Small intestine (tissue), 7 donors: ENCODE data around the gene EHMT1. TPM values are rescaled to one million over a fixed set of nuclear protein-coding genes. Genes with fewer than 3 reads are reported as not detected.

Experiments used
- DNase-seq, 2 donors: peaks; one replicate each; pipeline versions ENCODE4 v3.0.0 to v3.0.0-alpha.2; 2013
- FAIRE-seq: peaks from 2 replicates; lab custom pipeline; 2012; peaks lifted over from hg19 to GRCh38; lab: Jason Lieb, UNC
- H3K27ac ChIP-seq, 3 donors: one replicate each; pipeline ENCODE4 v1.5.1; 2013; ENCODE audit warnings: low read length in 2 of 3, mild to moderate bottlenecking in 2 of 3, control low read depth in 1 of 3, inconsistent platforms in 1 of 3, low read depth in 1 of 3, moderate library complexity in 1 of 3
- H3K27me3 ChIP-seq, 3 donors: one replicate each; pipeline ENCODE4 v1.6.1; 2013; ENCODE audit warnings: low read length in 3 of 3, inconsistent platforms in 1 of 3; ENCODE audit not compliant: control insufficient read depth in 3 of 3, insufficient read depth in 3 of 3
- H3K36me3 ChIP-seq, 3 donors: one replicate each; pipeline ENCODE4 v1.6.1; 2013; ENCODE audit warnings: low read length in 3 of 3, inconsistent platforms in 1 of 3, low read depth in 1 of 3, mild to moderate bottlenecking in 1 of 3, moderate library complexity in 1 of 3; ENCODE audit not compliant: control insufficient read depth in 3 of 3, insufficient read depth in 2 of 3
- H3K4me1 ChIP-seq, 3 donors: one replicate each; pipeline ENCODE4 v1.6.1; 2013; ENCODE audit warnings: low read length in 2 of 3, inconsistent platforms in 1 of 3, low read depth in 1 of 3, mild to moderate bottlenecking in 1 of 3, moderate library complexity in 1 of 3; ENCODE audit not compliant: control insufficient read depth in 3 of 3, insufficient read depth in 2 of 3
- H3K4me3 ChIP-seq, 3 donors: one replicate each; pipeline ENCODE4 v1.5.1; 2013; ENCODE audit warnings: low read length in 3 of 3, control low read depth in 1 of 3, inconsistent platforms in 1 of 3, low read depth in 1 of 3, mild to moderate bottlenecking in 1 of 3, moderate library complexity in 1 of 3
- H3K9me3 ChIP-seq, 2 donors: one replicate each; pipeline ENCODE4 v1.6.1; 2013; ENCODE audit warnings: low read depth in 1 of 2, low read length in 1 of 2; ENCODE audit not compliant: control insufficient read depth in 2 of 2, insufficient read depth in 1 of 2
- WGBS, 3 donors: extraction: QIAGEN DNeasy Blood & Tissue Kit; methylation state at CpG; one replicate each; pipeline ENCODE4 v1.1.7; 2013; 5-methylcytosine and 5-hydroxymethylcytosine counted together
- polyA plus RNA-seq, 4 donors: library from polyadenylated mRNA; stranded (reverse) in 3 of 4; unstranded in 1 of 4; fragments of 200-250 nt in 3 of 4; fragments of 120-200 nt in 1 of 4; gene quantifications; one replicate each; pipeline versions ENCODE4 v1.2.1 to v1.2.3, GENCODE V29; 2013
- donor health status: healthy with polysubstance abuse.
- donor health status: control.
- donor health status: control.
- donor health status: Bipolar disorder and iron deficiency.
- donor health status: healthy.

Gene EHMT1
- polyA plus RNA-seq, 4 donors: 35.2 to 53.9 (median 39.1) TPM

DNA sequence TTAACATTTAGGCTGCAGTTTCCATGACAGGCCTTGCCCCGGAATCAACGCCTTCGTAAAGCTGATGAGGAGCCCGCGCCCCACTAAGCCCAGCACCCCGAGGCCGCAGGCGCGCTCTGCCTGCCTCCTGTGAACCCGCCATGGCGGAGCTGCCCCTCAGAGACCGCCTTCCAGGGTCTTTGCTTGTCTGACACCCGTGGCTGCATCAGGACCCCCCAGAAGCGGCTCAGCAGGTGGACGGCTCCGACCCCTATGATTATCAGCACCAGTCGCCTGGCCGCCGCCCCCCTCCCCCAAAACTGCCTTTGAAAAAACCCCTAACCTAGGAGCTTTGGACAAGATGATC, 39.6 kb upstream of the EHMT1 start:
- H3K4me1 ChIP-seq: peaks cover 2 to 11% (median 3%) of the 10 kb centered on the region in 3 donors
- peak overlapping the region in 2 of 3 donors; percentile 17 to 60 for H3K27ac ChIP-seq
- 37 to 47% (median 43%) methylated on average over 19 of the region's 19 CpGs for WGBS, 3 donors
- no peak for FAIRE-seq
- no peaks in the 10 kb centered on the region for H3K9me3 ChIP-seq
- no peaks in the 10 kb centered on the region for H3K27me3 ChIP-seq
- DNase-seq: no peak
- H3K4me3 ChIP-seq: peak overlapping the region in 2 of 3 donors; percentile 49 to 85
- H3K36me3 ChIP-seq: peaks cover 0 to 65% (median 3%) of the 10 kb centered on the region in 3 donors

DNA sequence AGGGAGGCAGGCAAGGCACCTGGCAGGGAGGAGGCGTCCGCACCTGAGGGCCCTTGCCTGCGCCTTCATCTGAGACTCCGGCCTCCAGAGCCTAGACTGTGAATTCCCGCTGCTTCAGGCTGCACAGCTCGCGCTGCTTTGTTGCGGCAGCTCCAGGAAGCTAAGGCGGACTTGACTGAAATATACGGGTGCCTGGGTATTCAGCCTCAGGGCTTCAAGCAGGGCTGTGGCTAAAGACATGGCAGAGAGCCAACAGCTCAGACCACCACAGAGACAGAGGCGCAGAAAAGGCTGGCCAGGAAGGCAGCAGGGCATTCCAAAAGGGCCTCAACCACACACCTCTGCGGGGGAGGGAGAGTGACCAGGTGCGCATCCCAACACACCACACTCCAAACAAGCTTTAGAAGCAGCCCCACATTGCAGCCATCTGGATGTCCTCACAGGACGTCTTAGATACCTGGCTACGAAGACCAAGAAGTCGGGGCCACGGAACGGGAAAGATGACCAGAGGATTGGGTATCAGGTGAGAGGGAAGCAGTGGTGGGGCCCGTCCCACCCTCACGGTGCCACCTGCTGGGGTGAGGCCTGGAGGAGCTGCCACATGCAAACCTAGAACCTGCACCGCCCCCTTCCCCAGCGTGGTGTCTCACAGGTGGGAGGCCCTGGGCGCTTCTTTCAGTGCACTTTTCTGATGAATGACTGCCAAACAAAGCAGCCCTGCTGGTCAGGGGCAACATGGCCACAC, 38.4 kb upstream of the EHMT1 start:
- no peak for DNase-seq
- peaks cover under 1 to 63% (median 3%) of the 10 kb centered on the region in 3 donors for H3K36me3 ChIP-seq
- H3K27ac ChIP-seq: no peak overlapping the region
- no peak overlapping the region for H3K4me3 ChIP-seq
- no peaks in the 10 kb centered on the region for H3K27me3 ChIP-seq
- 87 to 91% (median 90%) methylated on average over 22 to 23 of the region's 23 CpGs for WGBS, 3 donors
- no peak for FAIRE-seq
- peaks cover 2 to 11% (median 3%) of the 10 kb centered on the region in 3 donors for H3K4me1 ChIP-seq
- H3K9me3 ChIP-seq: no peaks in the 10 kb centered on the region

DNA sequence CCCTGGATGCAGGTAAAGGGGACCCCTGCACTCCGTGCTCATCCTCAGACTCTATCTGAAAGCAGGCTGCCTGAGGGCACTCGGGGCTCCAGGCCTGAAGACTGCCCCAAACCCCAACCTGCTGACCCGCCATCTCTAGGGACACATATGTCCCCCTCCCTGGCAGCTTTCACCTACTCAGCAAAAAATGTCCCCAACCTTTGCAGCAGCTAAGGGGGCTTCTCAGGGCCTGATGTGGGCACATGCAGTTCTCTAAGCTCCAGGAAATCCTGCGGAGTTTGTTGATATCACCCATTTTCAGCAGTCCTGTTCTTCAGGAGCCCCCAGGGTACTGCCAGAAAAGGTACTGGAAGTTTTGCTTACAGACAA, 37.9 kb upstream of the EHMT1 start:
- no peaks in the 10 kb centered on the region for H3K27me3 ChIP-seq
- WGBS, 3 donors: 89 to 92% (median 91%) methylated on average over 4 of the region's 4 CpGs
- H3K36me3 ChIP-seq: peaks cover 3 to 64% (median 6%) of the 10 kb centered on the region in 3 donors
- no peak overlapping the region for H3K27ac ChIP-seq
- no peaks in the 10 kb centered on the region for H3K9me3 ChIP-seq
- no peak overlapping the region for H3K4me3 ChIP-seq
- DNase-seq: no peak
- FAIRE-seq: no peak
- peaks cover 2 to 11% (median 3%) of the 10 kb centered on the region in 3 donors for H3K4me1 ChIP-seq

DNA sequence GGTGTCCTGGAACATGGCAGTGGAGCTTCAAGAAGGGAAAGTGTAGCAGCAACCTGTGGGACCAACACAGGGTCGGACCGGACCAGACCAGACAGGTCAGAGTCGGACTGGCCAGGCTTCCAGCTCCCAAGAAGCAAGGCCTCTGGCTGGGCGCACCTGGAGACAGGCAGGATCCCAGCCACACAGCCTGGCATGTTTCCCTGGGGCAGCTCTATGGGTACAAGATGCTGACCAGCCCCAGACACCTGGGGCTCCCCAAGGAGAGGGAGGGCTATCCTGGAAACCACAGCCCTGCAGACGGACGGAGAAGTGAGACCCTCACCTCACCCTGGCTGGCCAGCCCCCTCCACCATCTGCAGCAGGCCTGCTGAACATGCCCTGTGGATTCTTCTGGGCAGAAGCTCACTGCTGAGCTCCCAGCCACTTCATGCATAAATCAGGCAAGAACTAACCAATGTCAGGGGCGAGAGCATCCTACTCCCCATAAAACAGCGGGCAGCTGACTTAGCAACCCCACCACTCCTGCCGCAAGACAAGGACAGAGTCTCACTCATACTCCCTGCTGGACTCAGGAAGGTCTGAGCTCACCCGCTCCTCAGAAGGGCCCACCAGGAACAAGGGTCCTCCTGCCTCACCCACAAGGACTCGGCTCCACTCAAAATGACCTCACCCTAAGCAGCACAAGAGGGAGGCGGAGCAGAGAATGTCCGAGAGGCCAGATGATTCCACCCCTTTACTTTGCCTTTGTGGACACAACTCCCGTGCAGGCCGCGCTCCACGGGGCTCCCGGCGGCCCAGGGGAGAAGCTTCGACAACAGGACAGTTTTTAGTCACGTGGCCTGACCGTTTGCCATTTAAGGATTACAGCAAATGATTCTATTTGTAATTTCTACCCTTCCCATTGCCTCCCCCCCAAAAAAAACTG, 37.2 kb upstream of the EHMT1 start:
- no peak overlapping the region for H3K27ac ChIP-seq
- no peak for FAIRE-seq
- peaks cover 3 to 63% (median 6%) of the 10 kb centered on the region in 3 donors for H3K36me3 ChIP-seq
- no peaks in the 10 kb centered on the region for H3K9me3 ChIP-seq
- H3K27me3 ChIP-seq: no peaks in the 10 kb centered on the region
- DNase-seq: no peak
- WGBS, 3 donors: 90 to 94% (median 91%) methylated on average over 22 of the region's 22 CpGs
- H3K4me3 ChIP-seq: no peak overlapping the region
- H3K4me1 ChIP-seq: peaks cover 2 to 11% (median 3%) of the 10 kb centered on the region in 3 donors

DNA sequence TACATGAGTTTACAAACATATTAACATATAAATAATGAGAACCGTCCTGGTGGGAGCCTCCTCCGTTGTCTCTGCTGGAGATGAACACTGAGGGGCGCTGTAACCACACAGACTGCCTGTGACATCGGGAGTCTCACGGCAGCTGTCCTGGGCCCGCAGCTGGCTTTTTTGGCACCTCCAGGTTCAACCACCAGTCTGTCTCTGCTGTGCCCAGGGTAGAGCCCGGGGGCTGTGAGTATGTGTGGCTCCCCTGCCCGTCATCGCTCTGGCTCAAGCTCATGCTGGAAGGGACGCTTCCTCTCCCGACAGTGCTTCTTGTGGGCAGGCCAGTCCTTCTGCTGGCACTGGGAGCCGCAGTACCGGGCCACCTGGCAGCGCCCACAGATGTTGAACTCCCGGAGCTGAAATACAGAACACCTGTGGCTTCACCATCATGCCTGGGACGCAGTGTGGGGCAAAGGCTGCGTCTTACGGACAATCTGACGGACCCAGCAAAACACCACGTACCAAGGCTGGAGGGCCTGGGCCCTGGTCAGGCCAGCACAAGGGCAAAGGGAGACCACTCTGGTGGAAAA, 36.4 kb upstream of the EHMT1 start:
- Histone ChIP-seq H3K27me3 (no peaks in the 10 kb centered on the region), H3K4me1 (peaks cover 0 to 5% (median under 1%) of the 10 kb centered on the region in 3 donors), H3K4me3 (no peak overlapping the region), H3K27ac (no peak overlapping the region), H3K9me3 (no peaks in the 10 kb centered on the region), H3K36me3 (peaks cover 3 to 71% (median 8%) of the 10 kb centered on the region in 3 donors)
- DNase-seq (no peak), FAIRE-seq (no peak)
- 82 to 85% (median 84%) methylated on average over 20 of the region's 20 CpGs for WGBS, 3 donors

DNA sequence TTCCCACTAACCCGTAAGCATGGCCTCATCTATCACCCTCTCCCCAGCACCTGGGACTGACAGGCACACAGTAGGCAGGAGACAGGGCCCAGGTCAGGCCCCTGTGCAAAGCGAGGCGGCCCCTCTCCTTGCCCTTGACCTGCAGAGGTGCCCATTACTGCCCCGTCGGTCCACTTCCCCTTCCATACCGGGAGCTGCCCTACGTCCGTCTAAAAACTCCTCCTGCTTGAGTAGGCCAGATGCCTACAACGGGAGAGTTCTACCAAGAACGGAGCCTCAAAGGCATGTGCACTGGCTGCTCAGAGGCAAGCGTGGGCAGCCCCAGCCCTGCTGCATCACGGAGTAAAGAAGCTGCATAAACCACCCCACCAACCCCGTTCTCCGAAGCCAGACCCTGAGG, 35.5 kb upstream of the EHMT1 start:
- H3K4me1 ChIP-seq: no peaks in the 10 kb centered on the region
- DNase-seq: no peak
- H3K4me3 ChIP-seq: no peak overlapping the region
- H3K36me3 ChIP-seq: peaks cover 5 to 80% (median 8%) of the 10 kb centered on the region in 3 donors
- no peak overlapping the region for H3K27ac ChIP-seq
- 87 to 93% (median 91%) methylated on average over 14 of the region's 14 CpGs for WGBS, 3 donors
- no peaks in the 10 kb centered on the region for H3K27me3 ChIP-seq
- H3K9me3 ChIP-seq: no peaks in the 10 kb centered on the region
- no peak for FAIRE-seq

DNA sequence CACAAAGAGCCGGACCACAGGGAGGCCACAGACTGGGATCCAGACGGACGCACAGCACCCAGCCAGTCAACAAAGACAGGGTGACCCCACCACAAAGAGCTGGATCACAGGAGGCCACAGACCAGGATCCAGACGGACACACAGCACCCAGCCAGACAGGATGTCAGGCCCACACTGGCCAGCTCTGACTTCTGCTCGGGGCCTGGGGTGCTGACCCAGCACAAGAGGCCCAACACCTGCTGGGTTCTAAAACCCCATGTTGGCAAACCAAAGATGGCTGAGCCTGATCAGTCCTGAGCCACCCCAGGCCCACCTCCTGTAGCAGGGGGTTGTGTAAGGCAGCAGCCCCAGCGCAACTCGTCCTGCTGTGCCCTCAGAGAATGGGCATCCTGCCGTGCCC, 34.8 kb upstream of the EHMT1 start:
- Histone ChIP-seq H3K27me3 (no peaks in the 10 kb centered on the region), H3K4me3 (no peak overlapping the region), H3K9me3 (no peaks in the 10 kb centered on the region), H3K4me1 (peaks cover 0 to under 1% (median 0%) of the 10 kb centered on the region in 3 donors), H3K27ac (no peak overlapping the region), H3K36me3 (peaks cover 5 to 83% (median 8%) of the 10 kb centered on the region in 3 donors)
- no peak for FAIRE-seq
- no peak for DNase-seq
- WGBS, 3 donors: 86 to 95% (median 88%) methylated on average over 8 of the region's 8 CpGs

DNA sequence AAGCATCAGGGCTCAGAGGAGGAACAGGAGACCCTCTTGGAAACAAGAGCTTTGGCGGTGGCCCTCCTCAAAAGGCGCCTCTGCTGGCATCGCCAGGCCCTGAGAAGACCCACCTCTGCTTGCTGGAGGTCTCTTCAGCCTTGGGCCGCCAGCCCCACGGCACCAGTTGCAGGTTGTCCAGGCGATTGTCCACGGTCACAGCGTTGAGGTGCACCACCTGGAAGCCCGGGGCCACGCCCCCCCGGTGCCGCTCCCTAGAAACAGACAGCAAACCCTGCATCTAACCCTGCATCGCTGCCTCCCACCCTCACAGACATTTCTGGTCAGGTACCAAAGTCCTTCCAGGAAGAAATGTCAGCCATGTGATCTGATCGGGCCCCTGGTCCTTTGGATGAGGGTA, 32.0 kb upstream of the EHMT1 start:
- Histone ChIP-seq H3K36me3 (peaks cover 5 to 63% (median 8%) of the 10 kb centered on the region in 3 donors), H3K27me3 (no peaks in the 10 kb centered on the region), H3K9me3 (no peaks in the 10 kb centered on the region), H3K27ac (no peak overlapping the region), H3K4me1 (peaks cover 0 to 7% (median 3%) of the 10 kb centered on the region in 3 donors), H3K4me3 (no peak overlapping the region)
- FAIRE-seq (no peak), DNase-seq (no peak)
- WGBS, 3 donors: 93 to 94% (median 93%) methylated on average over 14 of the region's 14 CpGs
